ENCODE measurements around the gene SLC15A3.
A peak's percentile ranks its signal among the peaks of the same experiment; 100 is the strongest.

SLC15A3 gene

DNA sequence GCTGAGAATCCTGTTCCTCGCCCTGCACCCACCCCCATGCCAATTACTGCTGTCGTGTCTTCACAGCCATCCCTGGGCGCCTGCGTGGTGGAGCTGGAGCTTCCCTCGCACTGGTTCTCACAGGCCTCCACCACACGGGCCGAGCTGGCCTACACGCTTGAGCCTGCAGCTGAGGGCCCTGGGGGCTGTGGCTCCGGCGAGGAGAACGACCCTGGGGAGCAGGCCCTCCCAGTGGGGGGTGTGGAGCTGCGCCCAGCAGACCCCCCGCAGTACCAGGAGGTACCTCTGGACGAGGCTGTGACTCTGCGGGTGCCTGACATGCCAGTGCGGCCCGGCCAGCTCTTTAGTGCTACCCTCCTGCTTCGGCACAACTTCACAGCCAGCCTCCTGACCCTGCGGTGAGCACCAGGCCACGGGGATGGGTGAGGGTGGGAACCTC, 23.4 kb downstream of the SLC15A3 start:
- DNase-seq (ENCODE audit: low read depth in 2 of 2) = no peak

DNA sequence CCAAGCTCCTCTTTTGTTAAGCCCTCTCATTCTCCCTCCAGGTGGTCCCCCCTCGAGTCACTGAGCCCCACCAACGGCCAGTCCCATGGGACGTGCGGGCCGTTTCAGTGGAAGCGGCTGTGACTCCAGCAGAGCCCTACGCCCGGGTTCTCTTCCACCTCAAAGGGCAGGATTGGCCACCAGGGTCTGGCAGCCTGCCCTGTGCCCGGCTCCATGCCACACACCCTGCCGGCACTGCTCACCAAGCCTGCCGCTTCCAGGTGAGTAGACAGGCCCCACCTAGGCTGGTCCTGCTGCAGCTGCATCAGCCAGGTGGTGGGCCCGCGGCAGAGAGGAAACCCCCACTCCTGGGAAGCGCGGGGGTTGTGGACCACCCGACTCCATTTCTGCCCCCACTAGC, 24.4 kb downstream of the SLC15A3 start:
- DNase-seq (ENCODE audit: low read depth in 2 of 2) = no peak

DNA sequence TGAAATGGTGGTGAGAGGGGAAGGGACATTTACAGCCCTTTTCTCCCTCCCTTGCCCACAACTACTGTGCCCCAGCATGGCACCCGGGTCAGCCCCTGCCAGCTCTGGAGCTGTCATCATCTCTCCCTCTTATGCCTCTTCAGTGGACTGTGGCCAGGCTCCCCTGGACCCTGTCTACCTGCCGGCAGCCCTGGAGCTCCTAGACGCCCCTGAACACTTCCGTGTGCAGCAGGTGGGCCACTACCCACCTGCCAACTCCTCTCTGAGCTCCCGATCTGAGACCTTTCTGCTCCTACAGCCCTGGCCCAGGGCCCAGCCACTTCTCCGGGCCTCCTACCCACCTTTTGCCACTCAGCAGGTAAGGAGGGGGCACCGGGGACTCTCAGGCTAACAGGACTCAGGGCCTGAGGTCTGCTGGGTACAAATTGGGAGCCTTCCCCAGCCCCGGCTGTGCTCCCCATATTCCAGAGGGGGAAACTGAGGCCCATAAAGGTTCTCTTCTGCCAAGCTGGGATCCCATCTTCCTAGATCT, 24.8 kb downstream of the SLC15A3 start:
- no peak for DNase-seq (ENCODE audit: low read depth in 2 of 2)

DNA sequence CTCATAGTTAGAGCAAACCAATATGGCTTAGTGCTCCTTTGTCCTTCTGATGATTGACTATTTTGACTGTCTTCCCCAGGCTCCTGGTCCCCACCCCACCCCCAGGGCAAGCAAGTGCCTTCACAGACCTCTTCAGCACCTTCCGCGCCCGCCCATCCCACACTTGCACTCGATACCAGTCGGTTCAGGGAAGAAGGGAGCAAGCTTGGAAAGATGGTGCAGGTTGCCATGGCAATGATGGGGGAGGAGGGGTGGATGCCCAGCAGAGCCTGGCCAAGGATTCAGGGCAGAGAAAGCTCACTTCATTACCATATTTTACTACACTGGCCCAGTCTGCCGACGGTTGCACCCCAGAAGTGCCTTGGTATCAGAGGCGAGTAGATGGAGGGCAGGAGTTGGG, 25.5 kb downstream of the SLC15A3 start:
- DNase-seq (ENCODE audit: low read depth in 2 of 2) = no peak

DNA sequence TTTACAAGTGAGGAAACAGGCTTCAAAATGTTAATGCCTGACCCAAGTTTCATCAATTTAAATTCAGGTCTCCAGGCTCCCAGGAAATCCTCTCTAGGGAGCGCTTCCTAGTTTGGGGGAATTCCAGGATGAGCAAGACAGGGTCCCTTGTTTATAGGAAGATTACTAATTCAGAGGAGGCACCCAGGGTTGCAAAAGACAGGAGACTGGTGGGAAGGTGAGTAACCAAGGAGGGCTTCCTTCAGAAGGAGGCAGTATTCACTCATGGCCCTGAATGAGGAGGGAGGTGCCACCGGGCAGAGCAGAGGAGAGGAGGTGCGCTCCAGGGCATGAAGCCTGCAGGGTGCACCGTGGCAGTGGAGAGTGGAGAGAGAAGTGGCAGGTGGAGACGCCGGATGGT, 26.1 kb downstream of the SLC15A3 start:
- no peak for DNase-seq (ENCODE audit: low read depth in 2 of 2)

DNA sequence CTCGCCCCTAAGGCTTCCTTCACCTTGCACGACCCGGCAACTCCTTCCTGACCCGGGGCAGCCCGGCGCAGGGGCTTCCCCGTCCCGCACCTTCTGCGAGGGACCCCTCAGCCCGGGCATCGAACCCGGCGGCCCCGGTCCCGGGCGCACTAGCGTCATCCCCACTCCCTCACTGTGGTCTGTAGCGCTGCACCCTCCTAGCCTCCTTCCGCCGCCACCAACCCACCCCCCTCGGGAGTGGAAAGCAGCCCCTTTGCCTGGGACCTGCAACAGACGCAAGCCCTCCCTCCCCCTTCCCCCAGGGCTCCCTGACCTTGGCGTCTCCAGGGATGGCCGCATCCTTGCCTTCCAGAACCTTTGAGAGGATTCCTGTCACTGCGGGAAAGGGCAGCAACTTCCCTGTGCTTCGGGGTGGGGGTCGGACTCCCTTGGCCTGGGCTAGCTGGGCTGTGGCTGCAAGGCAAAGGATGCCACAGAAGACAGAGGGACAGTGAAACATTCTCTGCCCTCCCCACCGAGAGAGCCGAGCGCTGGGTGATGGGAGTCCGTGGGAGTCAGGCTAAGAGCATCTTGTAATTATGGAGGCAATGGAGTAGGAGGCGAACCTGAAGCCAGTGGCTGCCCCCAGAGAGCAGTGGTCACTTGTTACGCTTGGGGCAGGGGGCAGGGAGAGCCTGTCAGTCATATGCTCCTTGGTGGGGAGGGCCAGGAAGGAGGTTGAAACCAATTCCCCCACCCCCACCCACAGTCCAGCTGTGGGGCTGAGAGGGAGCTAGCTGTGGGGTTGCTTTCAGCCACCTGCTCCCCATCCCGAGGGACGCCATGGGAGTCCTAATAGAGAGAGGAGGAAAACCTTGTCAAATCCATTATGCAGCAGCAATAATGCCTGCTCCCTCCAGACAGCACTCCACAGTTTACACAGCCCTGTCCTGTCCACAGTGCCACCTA, 26.8 kb downstream of the SLC15A3 start:
- no peak for DNase-seq (ENCODE audit: low read depth in 2 of 2)

DNA sequence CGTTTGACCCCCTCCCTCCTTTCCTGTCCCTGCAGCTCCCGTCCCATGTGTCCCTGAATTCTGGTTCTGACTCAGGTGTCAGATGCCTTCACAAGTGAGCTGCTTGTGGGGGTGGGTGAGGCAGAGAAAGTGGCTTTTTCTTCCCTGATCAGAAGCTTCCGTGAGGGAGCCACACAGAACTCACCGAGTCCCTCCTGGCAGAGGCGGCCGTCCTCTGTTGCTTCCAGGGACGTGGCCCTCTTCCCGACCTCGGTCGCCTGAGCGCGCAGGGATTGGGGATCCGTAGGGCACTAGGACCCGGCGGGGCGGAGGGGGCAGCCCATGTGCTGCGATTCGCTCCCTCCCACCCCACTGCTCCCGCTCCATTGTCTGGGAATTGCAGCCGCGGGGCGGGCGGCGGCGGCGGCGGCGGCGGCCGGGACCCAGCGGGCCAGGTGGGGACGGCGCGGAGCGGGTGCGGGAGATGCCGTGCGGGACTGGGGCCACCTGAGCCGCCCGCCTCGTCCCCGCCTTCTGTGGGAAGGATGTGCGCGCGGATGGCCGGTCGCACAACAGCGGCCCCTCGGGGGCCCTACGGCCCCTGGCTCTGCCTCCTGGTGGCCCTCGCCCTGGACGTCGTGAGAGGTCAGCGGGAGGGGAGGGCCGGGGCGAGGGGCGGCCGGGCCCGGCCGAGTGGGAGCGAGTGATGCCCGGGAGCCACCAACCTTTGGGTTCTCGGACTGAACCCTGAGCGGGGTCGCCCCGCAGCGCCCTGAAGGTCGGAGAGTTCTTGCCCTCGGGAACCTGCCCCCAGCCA, 27.7 kb downstream of the SLC15A3 start, which contains the start of gene TMEM132A:
TSS of gene TMEM132A (plus strand) at position 351 of the 796 bp plus-strand sequence. CDS start at position 525, 174 bp downstream.
- no peak for DNase-seq (ENCODE audit: low read depth in 2 of 2)

DNA sequence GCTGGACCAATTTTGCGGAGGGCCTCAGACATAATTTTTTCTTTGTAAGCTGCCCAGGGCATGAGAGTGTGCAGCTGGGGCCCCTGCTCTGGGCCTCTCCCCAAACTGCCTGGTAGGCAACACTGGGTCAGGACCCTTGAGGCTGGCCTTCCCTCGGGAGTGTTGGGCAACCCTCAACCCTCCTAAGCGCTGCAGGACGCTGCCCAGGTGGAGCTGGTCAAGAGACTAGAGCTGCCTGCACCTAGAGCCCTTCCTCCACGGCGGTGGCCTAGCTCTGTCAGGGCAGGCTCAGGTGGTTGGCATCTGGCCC, 28.2 kb downstream of the SLC15A3 start:
- DNase-seq (ENCODE audit: low read depth in 2 of 2) = no peak

DNA sequence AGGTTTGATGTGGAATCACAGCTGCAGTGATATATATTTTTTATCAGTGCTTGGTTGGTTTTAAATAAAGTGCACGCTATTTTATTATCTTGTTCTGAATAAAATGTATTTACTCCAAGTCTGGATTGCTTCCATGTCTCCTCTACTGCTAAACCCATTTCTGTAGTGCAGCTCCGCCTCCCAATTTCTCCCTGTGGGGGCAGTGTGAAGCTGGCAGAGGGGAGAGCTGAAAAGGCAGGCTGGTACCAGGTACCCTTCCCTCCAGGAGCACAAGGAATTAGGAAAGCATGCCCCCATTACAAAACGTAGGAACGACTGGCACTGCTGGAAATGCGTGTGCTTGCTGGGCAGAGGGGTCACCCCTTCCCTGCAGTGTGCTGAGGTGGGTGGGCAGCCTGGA, 28.6 kb downstream of the SLC15A3 start:
- DNase-seq (ENCODE audit: low read depth in 2 of 2) = no peak

DNA sequence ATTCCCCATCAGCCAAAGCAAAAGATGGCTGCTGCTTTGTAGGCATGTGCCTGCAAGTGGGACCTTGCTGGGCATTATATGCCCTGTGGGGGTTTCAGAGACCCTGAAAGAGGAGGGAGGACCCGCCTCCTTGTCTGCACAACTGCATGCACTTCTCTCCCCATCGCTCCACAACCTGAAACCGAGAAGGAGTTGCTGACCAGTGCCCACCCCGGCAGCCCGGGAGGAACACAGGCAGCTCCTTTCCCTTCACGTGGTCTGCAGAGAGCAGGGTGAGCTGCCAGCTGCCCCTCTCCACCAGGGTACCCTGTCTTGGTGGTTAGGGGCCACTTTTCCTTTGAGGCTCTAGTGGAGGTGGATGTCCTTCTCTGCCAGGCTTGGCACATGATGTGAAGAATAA, 29.1 kb downstream of the SLC15A3 start:
- no peak for DNase-seq (ENCODE audit: low read depth in 2 of 2)

DNA sequence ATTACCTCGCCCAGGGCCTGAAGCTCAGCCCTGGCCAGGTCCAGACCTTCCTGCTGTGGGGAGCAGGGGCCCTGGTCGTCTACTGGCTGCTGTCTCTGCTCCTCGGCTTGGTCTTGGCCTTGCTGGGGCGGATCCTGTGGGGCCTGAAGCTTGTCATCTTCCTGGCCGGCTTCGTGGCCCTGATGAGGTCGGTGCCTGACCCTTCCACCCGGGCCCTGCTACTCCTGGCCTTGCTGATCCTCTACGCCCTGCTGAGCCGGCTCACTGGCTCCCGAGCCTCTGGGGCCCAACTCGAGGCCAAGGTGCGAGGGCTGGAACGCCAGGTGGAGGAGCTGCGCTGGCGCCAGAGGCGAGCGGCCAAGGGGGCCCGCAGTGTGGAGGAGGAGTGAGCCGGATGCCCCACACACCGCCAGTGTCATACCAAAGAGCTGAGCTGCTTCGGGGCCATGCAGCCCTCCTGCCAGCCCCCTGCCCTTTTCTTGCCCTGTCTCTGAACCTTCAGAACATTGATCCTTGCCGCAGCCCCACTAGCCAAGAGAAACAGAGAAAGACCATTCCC, 30.1 kb downstream of the SLC15A3 start:
- no peak for DNase-seq (ENCODE audit: low read depth in 2 of 2)

DNA sequence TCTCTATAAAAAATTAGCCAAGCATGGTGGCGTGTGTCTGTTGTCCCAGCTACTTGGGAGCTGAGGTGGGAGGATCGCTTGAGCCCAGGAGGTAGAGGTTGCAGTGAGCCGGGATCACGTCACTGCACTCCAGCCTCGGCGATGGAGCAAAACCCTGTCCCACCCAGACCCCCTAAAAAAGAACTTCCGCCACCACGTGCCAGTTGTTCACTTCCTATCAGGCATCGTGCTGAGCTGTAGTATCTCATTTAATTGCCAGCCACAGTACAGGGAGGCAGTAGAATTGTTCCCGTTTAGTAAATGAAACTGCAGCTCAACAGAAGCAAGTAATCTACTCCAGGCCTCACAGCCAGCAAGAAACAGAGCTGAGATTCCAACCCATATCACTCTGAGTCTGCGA, 30.7 kb downstream of the SLC15A3 start:
- DNase-seq (ENCODE audit: low read depth in 2 of 2) = no peak

DNA sequence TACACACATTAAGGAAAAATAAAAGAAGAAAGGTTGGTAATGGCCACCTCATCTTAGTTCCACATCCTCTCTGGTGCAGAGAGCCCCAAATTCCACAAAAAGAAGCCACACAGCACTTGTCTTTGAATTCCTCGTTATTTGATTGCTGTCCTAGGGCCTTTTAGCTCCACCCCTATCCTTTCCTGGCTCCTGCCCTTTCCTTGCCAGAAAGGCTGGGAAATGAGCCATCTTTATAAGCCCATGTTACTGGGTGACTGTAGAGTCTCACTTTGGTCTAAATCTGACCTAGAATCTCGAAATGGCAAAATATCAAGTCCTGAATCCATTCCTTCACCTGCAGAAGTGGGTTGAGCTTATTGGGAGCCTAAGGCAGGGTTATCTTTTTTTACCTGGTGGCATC, 32.0 kb downstream of the SLC15A3 start:
- DNase-seq (ENCODE audit: low read depth in 2 of 2) = no peak

DNA sequence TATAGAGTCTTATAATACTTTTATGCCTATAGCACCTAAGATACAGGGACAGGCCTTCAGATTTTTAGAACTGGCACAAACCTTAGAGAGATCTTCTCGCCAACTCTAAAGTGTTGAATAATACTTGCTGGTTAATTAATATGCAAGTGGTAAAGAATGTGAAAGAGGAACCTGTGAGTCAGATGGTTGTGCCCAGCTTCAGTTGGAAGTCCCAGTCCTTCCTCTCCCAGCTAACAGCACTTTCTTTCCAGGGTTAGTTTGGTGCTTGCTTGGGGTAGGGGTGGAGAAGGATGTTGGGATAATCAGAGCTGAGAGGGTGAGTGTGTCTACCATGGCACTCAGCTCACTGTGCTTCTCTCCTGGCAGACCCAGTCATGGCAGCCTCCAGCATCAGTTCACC, 32.7 kb downstream of the SLC15A3 start:
- DNase-seq (ENCODE audit: low read depth in 2 of 2) = no peak

DNA sequence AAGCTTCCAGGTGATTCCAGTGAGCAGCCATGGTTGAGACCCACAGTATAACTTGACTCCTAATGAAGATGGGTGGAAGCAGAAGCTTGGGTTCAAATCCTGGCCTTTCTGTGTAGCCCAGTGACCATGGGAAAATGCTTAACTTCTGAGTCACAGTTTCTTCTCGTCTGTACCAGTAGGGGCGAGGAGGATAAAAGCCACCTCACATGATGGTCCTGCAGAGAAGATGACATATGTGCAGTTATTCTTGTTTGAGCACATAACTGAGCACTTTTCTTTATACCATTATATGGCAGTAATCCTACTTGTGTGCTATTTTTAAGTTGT, 33.1 kb downstream of the SLC15A3 start:
- DNase-seq (ENCODE audit: low read depth in 2 of 2) = no peak

DNA sequence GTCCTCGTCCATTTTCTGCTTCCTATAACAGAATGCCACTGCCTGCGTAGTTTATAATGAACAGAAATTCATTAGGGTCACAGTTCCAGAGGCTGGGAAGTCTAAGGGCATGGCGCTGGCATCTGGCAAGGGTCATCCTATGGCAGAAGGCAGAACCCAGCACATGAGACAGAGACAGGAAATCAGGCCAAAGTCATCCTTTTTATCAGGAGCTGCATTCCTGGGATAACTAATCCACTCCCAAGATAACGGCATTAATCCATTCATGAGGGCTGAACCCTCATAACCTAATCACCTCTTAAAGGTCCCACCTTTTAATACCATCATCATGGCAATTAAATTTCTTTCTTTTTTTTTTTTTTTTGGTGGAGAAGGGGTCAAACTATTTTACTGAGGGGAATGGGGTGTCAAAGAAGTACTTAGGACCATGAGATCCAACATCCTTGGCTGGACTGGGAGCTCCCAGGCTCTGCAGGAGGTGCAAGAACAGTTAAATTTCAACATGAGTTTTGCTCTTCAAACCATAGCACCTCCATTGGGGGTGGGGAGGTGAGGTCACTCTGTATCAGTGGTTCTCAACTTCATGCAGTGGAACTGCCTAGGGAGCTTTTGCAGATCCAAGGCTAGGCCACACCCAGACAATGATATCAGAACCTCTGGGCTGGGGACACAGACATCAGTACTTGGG, 33.6 kb downstream of the SLC15A3 start:
- no peak for DNase-seq (ENCODE audit: low read depth in 2 of 2)

DNA sequence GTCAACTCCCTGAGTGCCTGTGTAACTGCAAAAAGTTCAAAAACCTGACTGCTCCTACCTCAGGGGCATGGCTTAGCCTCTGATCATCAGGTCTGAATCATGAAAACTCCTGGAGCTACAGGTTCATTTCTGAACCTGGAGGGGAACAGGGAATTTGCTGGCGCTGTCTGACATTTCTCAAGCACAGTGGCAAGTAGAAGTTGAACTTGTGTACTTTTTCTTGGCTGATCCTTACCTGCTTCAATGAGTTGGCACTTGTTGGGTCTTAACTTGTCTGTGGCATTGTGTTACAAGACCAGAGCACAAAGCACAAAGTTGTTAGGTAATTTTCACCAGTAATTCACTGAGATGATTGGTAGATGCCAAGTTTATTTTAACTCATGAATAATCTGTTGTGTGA, 34.7 kb downstream of the SLC15A3 start:
- DNase-seq (ENCODE audit: low read depth in 2 of 2) = no peak

DNA sequence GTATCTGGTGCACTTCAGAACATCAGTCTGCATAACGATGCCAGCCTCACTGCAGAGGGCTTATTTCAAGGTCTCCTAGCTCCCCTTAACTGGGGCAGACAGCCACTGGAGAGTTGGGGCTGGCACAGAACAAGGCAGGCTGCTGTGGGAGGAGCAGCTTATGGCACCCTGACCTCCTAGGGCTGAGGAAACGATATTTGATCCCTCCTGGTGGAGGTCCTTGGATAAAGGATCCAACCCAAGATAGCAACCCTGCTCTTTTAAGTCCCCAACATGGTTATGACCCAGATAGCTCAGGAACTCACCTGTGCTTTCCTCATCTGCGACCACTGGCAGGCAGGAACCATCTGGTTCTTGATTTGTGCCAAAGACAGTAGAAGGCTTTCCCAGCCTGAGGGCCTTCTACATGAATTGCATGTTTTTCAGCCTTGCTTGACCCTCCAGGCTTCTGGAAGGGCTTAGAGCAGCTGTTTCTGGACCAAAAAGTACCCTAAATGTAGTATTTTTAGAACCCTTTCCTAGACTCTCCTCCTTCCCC, 35.2 kb downstream of the SLC15A3 start:
- no peak for DNase-seq (ENCODE audit: low read depth in 2 of 2)

DNA sequence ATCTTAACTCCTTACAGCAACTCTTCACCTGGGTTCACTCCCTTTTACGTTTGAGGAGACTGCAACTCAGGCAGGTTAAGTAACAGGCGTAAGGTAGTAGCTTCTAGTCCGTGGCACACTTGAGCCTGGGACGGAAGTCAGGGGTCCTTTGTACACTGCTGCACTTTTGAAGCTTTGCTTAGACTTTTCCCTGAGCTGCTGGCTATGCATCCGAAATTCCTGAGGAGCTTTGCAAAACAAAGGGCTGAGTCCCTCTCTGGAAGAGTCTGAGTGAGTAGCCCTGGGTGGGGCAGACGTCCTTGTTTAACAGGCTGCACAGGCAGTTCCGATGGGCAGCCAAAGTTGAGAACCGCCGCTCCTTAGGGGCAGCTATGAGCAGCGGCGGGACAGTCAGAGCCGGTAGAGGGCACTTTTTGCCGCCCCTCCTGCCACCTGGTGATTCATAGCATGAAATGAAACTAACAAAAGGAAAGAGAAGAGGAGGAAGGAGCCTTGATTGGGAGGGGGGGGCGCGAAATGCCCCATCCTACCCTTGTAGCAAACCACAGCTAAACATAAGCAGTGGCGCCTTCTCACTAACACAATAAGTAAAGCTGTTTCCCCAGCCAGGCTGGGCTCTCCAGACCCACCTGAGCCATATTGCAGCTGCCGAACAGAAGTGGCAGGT, 36.6 kb downstream of the SLC15A3 start:
- DNase-seq (ENCODE audit: low read depth in 2 of 2) = peak; percentile 42 to 49

DNA sequence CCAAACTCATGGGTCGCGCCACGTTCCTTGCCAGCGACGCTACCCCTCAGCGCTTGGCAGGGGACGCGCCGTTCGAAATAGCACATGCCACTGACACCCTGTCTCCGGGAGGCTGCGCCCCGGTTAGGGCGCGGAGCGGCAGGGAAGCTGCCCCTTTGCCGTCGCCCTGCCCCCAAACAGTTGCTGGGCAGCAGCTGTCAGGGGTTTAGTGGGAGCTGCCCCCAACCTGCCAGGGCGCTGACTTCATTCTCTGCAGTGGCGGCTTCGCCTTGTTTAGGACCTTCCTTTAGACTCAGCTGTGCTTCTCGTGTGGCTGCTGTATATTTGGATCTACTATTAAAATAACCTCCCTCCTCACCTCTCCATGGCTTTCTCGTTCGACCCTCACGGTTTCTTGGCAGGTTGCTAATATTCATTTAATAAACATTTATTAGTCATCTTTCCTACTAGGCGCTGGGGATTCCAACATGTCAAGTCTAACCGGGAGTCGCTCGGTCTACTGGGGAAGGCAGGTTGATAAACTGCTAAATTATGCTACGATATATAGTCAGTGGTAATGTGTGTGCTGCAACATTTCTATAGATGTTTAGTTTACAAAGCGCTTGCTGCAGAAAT, 37.2 kb downstream of the SLC15A3 start:
- DNase-seq (ENCODE audit: low read depth in 2 of 2) = no peak

Measured in stimulated activated CD8-positive, alpha-beta memory T cell treated with anti-CD3 and anti-CD28 coated beads, Interleukin-7, amount 100 ng/mL, for 1 hour (primary cell).